K562 (cell line): ENCODE data around the gene DPY19L3. TPM values are rescaled to one million over a fixed set of nuclear protein-coding genes. Genes with fewer than 3 reads are reported as not detected.

ENCODE experiments used
- FOXK2 ChIP-seq, 2 experiments: fragments of 450-650 bp; IDR thresholded peaks in 1 of 2; conservative IDR thresholded peaks in 1 of 2; 2 replicates each; pipeline ENCODE4 v1.6.1; 2016; ENCODE audit warnings: low read depth in 2 of 2, mild to moderate bottlenecking in 1 of 2
- HDAC8 ChIP-seq: fragments of 450-650 bp; IDR thresholded peaks from 2 replicates; pipeline ENCODE4 v1.6.1; 2016; ENCODE audit warnings: mild to moderate bottlenecking, missing genetic modification characterization, moderate library complexity, missing compliant biosample characterization
- ILK ChIP-seq: fragments of 450-650 bp; IDR thresholded peaks from 2 replicates; pipeline ENCODE4 v1.6.1; 2016; ENCODE audit warnings: missing genetic modification characterization, low read depth, mild to moderate bottlenecking, missing compliant biosample characterization, moderate library complexity, borderline replicate concordance
- MNT ChIP-seq, 2 experiments: fragments of 450-650 bp; conservative IDR thresholded peaks; 2 replicates each; pipeline ENCODE4 v1.6.1; 2017; ENCODE audit warnings: mild to moderate bottlenecking in 2 of 2, moderate library complexity in 2 of 2
- POU5F1 ChIP-seq: fragments of 150-350 bp; IDR thresholded peaks from 2 replicates; pipeline ENCODE4 v1.6.1; 2014; ENCODE audit warnings: borderline replicate concordance, low read length, low read depth, mild to moderate bottlenecking; ENCODE audit not compliant: partially characterized antibody
- SMAD2 ChIP-seq: fragments of 150-350 bp; IDR thresholded peaks from 2 replicates; pipeline ENCODE4 v1.6.1; 2014; ENCODE audit warnings: low read depth, mild to moderate bottlenecking, low read length
- SMARCA5 ChIP-seq: fragments of 450-650 bp; IDR thresholded peaks from 2 replicates; pipeline ENCODE4 v1.6.1; 2016
- SNIP1 ChIP-seq: fragments of 450-650 bp; IDR thresholded peaks from 2 replicates; pipeline ENCODE4 v1.7.1; 2017; ENCODE audit warnings: low read depth, mild to moderate bottlenecking
- TAL1 ChIP-seq: fragments of 450-650 bp; IDR thresholded peaks from 2 replicates; pipeline ENCODE4 v1.6.1; 2016; ENCODE audit warnings: mild to moderate bottlenecking
- U2AF1 ChIP-seq: fragments of 200-400 bp; formaldehyde crosslinking; optimal IDR thresholded peaks from 2 replicates; pipeline ENCODE3; 2017; ENCODE audit warnings: mild to moderate bottlenecking, low read depth, low read length, moderate library complexity
- ZNF407 ChIP-seq: fragments of 450-650 bp; IDR thresholded peaks from 2 replicates; pipeline ENCODE4 v1.6.1; 2016; ENCODE audit warnings: low read depth
- ZNF778 ChIP-seq: fragments of 450-650 bp; formaldehyde crosslinking; IDR thresholded peaks from 2 replicates; pipeline ENCODE4 v1.4.0; 2020; ENCODE audit warnings: mild to moderate bottlenecking, moderate library complexity
- ZSCAN29 ChIP-seq: fragments of 450-650 bp; IDR thresholded peaks from 2 replicates; pipeline ENCODE4 v1.6.1; 2017
- polyA plus RNA-seq, 8 experiments: library from polyadenylated mRNA; depleted of rRNA in 4 of 8; stranded (reverse) in 5 of 8; unstranded in 3 of 8; fragments of >200 nt; fragmentation: Nextera tagmentation in 2 of 8; fragmentation: Illumina TruSeq in 1 of 8; extraction: Ambion mirVana in 2 of 8; extraction: Trizol in 1 of 8; gene quantifications; 2 replicates each; pipeline versions ENCODE4 v1.2.1 to v1.2.3, GENCODE V29; 2011 to 2014; ENCODE audit warnings: inconsistent platforms in 1 of 8, missing spikeins in 1 of 8
- total RNA-seq, 7 experiments: library from RNA; depleted of rRNA in 6 of 7; stranded (reverse); fragments of >200 nt in 6 of 7; fragmentation: Illumina TruSeq in 2 of 7; extraction: Trizol in 2 of 7; gene quantifications; 2 replicates each; pipeline versions ENCODE4 v1.2.1 to v1.2.3, GENCODE V29; 2011 to 2021; ENCODE audit warnings: low replicate concordance in 1 of 7
- TF ChIP-seq, protein P1 (sequence below): sonication (generic); formaldehyde crosslinking; IDR thresholded peaks from 2 replicates; pipeline ENCODE4 v1.8.1; 2023; ENCODE audit warnings: mild to moderate bottlenecking, missing genetic modification reagents

DPY19L3 gene
- total and polyA plus RNA-seq, 9 of the 15 experiments (the other 6 are each of a cell fraction or from before 2014, with no cell fraction given) = 4.7 to 39.2 (median 22.0) TPM

GRCh38 chr19:32421589-32422361 lies 16.2 kb downstream of the DPY19L3 start (continued):
- no peak for TF ChIP-seq HDAC8 (tag)
- no peak for TF ChIP-seq ILK (tag)
- TF ChIP-seq SNIP1 = no peak
- peak; percentile 59 to 70; a peak in 3 of 4 replicates for TF ChIP-seq MNT (conservative IDR thresholded peaks at IDR 0.05)
- TF ChIP-seq U2AF1 = no peak
- TF ChIP-seq ZNF407 = no peak
- peak; percentile 64 for TF ChIP-seq TAL1
- 0 out of 2 replicates have a peak, but pooled peaks have one; percentile 10 for TF ChIP-seq SMARCA5
- TF ChIP-seq FOXK2 (conservative IDR thresholded peaks at IDR 0.05 in 1 of 2, IDR thresholded peaks at IDR 0.05 in 1 of 2; ENCODE audit: low read depth in 2 of 2) = peak; percentile 76 to 88
- TF ChIP-seq SMAD2 = no peak
- no peak for TF ChIP-seq ZNF778 (CRISPR knock-in tag)
- TF ChIP-seq, protein P1, sequence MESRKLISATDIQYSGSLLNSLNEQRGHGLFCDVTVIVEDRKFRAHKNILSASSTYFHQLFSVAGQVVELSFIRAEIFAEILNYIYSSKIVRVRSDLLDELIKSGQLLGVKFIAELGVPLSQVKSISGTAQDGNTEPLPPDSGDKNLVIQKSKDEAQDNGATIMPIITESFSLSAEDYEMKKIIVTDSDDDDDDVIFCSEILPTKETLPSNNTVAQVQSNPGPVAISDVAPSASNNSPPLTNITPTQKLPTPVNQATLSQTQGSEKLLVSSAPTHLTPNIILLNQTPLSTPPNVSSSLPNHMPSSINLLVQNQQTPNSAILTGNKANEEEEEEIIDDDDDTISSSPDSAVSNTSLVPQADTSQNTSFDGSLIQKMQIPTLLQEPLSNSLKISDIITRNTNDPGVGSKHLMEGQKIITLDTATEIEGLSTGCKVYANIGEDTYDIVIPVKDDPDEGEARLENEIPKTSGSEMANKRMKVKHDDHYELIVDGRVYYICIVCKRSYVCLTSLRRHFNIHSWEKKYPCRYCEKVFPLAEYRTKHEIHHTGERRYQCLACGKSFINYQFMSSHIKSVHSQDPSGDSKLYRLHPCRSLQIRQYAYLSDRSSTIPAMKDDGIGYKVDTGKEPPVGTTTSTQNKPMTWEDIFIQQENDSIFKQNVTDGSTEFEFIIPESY = no peak
- TF ChIP-seq ZSCAN29 = no peak
- no peak for TF ChIP-seq POU5F1
